HG02678 (cell line): ENCODE measurements around the gene GUF1.
A peak's percentile ranks its signal among the peaks of the same experiment; 100 is the strongest.

Experiments used
- ATAC-seq: cut with Tn5 transposase; IDR thresholded peaks from one replicate; pipeline ENCODE4 v1.9.1; 2021; ENCODE audit warnings: mild to moderate bottlenecking, moderate library complexity; ENCODE audit not compliant: unreplicated experiment

Gene GUF1, protein sequence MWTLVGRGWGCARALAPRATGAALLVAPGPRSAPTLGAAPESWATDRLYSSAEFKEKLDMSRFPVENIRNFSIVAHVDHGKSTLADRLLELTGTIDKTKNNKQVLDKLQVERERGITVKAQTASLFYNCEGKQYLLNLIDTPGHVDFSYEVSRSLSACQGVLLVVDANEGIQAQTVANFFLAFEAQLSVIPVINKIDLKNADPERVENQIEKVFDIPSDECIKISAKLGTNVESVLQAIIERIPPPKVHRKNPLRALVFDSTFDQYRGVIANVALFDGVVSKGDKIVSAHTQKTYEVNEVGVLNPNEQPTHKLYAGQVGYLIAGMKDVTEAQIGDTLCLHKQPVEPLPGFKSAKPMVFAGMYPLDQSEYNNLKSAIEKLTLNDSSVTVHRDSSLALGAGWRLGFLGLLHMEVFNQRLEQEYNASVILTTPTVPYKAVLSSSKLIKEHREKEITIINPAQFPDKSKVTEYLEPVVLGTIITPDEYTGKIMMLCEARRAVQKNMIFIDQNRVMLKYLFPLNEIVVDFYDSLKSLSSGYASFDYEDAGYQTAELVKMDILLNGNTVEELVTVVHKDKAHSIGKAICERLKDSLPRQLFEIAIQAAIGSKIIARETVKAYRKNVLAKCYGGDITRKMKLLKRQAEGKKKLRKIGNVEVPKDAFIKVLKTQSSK

DNA sequence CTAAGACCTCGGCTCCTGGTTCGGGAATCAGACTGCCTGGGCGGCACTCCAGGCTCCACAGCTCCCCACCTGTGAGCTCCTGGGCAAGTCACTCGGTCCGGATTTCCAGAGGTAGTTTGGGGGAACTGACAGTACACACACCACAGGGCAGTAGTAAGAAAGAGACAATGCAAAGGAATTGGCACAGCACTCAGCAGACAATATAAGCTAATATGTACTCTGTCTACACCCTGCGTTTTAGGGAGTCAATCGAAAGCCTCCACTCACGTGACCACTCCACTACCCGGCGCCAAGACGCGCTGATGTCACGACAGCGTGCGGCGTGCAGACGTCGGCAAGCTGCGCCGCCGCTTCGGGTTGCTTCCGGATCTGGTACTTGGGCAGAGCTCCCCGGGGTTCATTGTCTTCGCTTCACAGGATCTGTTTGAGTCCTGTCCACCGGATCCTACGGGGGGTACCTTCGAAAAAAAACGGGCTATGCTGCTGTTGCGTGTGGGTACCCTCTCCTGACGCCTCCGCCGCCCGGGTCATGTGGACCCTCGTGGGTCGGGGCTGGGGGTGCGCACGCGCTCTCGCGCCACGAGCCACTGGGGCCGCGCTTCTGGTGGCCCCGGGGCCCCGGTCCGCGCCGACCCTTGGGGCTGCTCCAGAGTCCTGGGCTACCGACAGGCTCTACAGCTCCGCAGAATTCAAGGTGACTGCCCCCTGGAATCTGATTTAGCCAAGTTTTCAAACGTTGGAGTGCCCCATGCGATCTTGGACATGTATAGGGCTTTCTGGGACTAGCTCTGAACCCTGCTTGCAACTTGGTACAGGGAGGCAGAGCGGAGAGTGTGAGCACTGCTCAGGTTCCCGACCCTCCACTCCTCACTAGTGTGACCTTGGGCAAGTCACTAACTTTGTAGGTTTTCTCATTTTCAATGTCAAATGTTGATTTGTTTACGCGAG, at the start of gene GUF1:
Gene GUF1, plus strand, starts transcription at position 327 of the 948 bp plus-strand sequence. Its CDS starts 203 bp downstream, at position 530.
- ATAC-seq, result peak; percentile 96

DNA sequence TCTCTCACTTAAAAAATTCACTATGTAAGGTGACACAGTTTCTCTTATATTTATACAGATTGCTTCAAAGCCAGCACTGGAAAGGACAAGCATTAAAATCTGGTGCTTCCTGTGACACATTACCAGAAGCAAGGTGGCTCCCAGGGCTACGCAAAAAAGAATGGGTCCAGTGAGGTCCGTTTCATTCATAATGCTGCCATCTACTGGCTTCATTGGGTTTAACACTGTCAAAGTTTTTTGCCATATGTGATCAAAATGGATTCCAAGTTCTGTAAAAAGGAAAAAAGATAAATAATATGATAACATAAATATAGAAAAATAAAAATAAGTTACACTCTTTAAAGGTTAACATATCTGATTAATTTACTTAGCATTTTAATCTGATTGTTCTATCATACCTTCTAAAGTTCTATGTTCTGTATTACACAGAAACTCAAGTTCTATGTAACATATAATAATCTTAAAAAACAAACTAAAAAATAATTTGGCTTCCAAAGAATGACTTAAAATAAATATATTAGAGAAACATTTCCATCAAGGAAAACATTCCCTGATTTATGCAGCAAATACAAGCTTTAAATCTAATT, 48.8 kb upstream of the GUF1 start:
- peak; percentile 94 for ATAC-seq

DNA sequence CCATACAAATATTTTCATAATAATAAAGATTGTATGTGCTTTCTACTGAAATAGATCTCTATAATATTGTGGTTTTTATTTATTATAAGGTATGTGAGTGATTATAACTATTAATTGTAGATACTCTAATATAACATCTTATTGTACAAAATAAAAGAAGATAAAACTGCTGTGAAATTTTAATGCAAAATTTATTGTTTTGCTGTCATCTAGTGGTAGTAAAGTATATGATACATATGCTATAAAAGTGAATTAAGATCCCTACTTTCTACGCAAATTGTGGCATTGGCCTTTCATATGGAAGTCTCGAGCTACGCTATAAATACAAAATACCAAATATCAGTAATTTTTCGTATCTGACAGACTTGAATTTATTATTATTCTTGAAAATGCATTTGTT, 46.1 kb upstream of the GUF1 start:
- no peak for ATAC-seq

DNA sequence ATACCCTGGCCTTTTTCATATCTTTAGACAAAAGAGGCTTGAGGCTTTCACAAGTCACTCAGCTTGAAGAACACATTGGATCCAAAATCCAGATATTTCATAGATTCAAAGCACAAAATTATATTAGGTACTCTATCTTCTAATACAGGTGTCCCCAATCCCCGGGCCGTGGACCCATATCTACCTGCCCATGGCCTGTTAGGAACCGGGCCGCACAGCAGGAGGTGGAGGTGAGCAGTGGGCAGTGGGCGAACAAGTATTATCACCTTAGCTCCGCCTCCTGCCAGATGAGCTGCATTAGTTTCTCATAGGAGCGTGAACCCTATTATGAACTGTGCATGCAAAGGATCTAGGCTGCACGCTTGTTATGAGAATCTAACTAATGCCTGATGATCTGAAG, 45.5 kb upstream of the GUF1 start:
- ATAC-seq, result no peak

DNA sequence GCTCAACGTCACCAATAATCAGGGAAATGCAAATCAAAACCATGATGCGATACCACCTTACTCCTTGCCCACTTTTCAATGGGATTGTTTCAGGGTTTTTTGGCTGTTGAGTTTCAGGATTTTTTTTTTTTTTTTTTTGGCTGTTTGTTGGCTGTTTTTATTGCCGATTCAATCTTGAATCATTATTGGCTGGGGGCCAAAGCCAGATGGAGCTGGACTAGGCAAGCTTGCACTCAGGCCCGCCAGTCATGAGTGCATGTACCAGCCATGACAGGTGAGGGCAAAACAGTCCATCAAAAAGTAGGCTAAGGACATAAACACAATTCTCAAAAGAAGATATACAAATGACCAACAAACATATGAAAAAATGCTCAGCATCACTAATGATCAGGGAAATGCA, 40.1 kb upstream of the GUF1 start:
- ATAC-seq, result no peak

DNA sequence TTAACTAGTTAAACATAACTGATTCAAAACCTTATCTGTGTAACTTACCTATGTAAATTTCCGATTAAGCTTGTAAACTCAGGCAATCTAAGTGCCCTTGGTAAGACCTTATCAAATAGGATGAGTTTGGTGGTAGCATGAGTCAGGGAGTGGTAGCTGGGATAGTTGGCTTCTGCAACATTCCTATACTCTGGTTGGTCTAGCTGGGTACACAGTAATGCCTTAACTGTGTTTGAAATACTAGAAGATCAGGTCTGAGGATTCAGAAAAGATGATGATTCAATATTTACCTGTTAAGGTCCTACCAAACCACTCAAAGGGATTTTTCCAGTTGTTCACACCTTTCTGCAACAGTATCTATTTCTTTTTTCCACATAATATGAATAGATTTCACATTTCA, 32.1 kb upstream of the GUF1 start:
- ATAC-seq, result no peak

DNA sequence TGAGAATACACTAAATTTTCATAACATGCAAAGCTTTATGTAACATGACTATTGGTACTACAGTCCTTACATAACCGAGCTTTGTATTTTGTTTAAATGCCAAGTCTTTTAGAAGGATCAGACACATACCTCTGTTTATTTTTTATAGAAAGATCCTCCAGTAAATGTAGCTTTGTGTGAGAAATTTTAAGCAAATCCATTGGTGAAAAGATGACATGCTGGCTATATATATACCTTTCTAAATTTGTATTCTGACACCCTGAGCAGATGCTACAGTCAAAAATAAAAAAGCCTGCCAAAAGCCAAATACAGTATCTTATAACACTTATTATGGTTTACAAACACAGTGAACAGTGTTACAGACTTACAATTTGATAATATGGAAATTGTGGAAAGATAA, 26.8 kb upstream of the GUF1 start, which contains the start of gene YIPF7:
Gene YIPF7, minus strand, starts transcription at position 201 of the 400 bp plus-strand sequence. CDS start 1,525 bp downstream, outside the sequence.
- ATAC-seq, result no peak

DNA sequence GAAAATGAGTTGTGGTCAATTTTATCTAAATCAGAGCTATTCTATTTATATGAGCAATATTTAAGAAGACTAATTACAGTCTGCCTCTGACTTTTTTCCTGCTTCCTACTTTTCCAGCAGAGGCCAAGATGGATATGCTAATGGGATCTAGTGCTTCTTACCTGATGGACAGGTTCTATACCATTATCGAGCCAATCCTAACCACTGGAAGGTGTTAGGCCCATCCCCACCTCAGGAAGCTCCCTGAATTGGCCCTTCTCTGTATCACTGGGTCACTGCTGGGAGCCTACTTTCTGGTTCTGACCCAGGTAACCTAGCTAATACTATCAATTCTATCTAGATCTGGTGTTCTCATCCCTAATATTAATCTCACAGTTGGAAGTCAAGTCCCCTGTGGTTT, 26.2 kb upstream of the GUF1 start:
- ATAC-seq, result no peak

DNA sequence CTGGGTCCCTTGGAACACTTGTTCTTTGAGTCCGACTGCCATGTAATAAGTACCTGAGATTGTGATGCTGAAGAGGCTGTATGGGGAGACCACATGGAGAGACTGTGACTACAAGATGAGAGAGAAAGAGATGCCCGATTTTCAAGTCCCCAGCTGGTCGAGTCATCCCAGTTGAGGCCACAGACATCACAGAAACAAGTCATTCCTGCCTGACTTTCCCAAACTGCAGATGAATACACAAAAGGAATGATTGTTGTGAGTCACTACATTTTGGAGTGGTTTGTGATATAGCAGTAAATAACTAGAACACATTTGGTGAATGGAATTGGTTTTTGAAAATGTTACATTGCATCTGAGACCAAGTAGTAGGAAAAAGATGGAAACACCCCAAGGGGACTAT, 17.8 kb upstream of the GUF1 start:
- ATAC-seq, result no peak

DNA sequence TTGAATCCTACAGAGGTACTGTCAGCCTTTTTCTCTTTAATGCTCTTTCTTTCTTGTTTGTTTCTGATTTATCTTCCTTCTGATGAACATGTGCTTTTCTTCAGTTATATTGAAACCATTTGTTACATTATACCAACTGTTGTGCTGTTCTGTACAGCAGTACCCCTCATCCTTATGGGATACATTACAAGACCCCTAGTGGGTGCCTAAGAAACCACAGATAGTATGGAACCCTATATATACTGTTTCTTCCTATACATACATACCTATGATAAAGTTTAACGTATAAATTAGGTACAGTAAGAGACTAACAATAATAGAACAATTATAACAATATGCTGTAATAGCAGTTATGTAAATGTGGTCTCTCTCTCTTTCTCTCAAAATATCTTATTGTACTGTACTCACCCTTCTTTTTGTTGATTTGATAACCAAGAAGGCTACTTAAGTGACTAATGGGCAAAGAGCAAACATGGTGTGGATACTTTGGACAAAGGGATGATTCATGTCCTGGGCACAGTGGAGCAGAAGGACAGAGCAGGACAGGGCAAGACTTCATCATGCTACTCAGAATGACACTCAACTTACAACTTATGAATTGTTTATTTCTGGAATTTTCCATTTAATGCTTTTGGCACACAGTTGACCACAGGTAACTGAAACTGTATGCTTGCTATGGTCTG, 16.1 kb upstream of the GUF1 start:
- ATAC-seq, result no peak

DNA sequence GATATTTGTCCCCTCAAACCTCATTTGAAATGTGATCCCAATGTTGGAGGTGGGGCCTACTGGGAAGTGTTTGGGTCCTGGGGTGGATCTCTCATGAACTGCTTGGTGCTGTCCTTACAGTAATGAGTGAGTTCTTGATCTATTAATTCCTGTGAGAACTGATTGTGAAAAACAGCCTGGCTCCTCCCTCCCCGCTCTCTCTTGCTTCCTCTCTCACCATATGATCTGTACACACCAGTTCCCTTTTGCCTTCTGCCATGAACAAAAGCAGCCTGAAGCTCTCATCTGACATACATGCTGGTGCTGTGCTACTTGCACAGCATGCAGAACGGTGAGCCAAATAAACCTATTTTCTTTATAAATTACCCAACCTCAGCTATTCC, 15.6 kb upstream of the GUF1 start:
- ATAC-seq, result no peak

DNA sequence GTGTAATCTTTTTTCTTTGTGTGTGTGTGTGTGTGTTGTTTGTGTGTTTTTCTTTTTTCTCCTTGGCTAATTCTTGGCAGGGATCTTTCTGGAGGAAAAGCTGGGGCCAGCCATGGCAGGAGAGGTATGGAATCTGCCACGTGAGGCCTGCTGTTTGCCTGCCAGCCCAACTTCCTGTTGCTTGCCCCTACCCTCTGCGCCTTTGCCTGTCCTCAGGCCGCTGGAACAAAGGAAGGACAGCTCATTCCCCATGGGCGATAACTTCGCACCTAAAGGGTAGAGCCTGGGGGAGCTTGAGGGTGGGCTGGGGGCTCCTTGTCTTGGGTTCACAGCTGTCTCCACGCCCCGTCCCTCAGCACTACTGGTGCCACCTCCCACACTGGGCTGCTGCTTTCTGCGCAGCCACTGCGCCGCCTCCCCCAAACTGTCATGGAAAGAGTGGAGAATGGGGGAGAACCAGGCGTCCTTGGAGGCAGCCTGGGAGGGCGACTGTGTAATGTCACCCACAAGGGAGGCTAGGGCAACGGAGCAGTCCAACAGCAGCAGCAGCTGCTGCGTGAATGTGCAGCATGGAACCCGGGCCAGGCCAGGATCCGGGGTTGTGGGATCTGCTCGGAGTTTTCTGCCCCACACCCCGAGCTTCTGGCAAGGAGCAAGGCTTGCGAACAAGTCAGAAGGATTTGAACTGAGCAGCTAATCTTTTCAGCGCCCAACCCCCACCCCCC, 14.5 kb upstream of the GUF1 start:
- no peak for ATAC-seq

DNA sequence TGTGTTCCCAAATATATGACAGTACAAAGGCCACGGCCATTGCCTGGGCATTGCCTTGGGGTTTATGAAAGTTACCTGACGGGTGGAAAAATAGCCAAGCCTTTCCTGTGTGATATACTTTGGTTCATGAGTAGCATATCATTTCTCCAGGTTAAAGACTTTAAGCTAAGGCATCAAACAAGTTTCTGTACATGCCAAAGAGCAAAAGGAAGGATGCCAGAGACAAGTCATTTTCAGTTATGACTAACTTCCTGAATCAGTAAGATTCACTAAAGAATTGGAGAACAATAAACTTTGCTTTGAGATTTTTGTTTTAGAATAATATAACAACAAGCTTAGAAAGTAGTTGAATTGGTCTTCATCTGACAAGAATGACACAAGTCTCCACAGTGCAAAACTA, 9.7 kb upstream of the GUF1 start:
- no peak for ATAC-seq

DNA sequence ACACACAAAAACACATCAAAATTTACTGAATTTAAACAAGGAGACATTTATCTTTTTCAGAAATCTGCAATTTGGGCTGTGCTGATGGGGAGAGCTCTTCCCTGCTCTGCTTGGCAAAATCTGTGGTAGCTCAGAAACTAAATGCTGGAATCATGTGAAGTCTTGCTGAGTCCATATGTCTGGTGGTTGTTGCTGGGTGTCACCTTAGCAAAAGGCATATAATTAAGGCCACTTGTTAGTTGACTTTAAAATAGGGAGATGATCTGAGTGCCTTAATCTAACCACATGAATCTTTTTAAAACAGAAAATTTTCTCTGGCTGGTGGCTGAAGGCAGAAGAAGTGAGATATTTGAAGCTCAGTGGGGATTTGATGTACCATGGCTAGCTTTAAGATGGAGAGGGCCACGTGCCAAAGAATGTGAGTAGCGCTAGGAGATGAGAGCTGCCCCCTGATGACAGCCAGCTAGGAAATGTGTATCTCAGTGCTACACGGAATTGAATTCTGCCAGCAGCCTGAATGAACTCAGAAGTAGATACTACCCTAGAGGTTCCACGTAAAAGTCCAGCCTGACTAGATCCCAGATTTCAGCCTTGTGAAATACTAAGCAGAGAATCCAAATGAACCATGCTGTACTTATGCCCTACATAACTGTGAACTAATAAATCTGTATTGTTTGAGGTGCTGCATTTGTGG, 7.6 kb upstream of the GUF1 start:
- no peak for ATAC-seq

DNA sequence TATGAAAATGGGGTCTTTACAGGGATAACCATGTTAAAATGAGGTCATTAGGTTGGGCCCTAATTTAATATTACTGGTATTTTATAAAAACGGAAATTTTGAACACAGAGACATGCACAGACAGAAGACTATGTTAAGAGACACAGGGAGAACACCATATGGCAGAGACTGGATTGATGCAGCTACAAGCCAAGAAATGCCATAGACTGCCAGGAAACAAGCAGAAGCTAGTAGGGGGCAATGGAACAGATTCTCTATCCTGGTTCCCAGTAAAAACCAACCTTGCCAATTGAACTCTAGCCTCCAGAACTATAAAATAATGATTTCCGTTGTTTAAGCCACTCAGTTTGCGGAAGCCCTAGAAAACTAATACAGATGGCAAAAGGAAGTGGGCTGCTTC, 6.6 kb upstream of the GUF1 start:
- ATAC-seq, result no peak

DNA sequence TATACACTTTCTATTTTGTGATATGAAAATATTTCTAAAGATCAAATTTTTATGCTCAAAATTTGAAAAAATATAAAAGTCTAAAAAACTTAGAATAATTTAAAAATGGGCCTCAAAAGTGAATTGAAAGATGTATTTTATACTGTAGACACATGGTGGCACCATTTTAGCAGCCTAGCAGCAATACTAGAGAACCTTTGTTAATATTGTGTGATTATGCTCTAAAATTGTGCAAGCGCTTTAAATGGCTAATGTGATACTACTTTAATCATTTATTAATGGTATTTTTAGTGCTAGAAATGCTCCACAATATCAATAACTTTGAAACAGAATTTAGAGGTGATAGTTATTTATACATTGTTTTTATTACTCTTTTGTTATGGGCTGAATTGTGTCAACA, 3.7 kb upstream of the GUF1 start:
- no peak for ATAC-seq

DNA sequence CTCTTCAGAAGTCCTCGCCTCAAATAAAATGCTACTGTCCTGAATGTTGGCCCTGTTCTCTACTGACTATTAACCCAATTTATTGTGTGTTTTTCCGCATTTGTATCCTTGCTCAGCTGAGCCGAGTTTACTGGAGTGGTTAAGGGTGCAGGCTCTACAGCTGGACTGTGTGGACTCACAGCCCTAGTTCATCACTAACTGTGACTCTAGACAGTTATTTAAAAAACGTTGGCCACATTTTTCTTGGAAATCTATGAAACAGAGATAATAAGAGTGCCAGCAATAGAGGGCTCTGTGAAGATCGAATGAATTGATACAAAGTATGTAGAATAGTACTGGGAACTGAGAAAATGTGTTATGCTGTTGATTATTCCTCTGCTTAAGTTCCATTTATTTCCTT, 2.9 kb upstream of the GUF1 start:
- ATAC-seq, result no peak

DNA sequence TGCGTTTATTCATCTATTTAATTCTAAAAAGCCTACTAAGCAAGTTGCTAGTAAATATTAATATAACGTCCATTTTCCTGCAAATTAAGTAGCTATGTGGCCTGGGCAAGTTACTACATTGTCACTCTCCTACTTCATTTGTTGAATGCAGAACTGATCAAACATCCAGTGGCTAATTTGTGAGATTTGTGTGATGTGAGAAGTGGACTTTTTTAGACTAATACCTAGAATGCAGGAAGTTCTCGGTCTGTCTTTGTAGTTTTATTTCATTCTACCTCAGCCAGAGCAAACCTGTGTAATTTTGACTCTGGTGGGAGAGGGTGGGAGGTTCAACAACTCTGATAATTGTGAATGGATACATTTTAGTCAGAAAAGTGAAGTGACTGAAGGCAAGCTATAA, 840 bp downstream of the GUF1 start:
- no peak for ATAC-seq

DNA sequence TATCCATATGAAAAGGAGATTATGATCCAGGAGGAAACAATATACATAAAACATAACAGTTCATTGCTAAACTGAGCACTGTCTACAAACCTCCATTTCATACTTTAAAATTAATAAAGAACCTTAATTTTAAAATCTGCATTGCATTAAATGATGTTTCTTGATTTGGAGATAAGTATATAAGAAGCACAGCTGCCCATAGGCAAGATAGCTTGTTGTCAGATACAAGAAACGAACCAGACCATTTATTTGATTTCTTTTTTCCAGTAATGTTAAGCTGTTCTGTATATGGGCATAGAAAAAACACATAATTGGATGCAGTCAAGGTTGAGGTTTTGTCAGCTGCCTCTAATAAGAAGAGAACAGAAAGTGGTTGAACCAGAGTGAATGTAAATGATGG, 6.4 kb downstream of the GUF1 start:
- no peak for ATAC-seq
